IPS-NIHi7 (cell line): ENCODE results near the gene PRPH.
"Not testable (repeated sequence)": the region's sequence is repeated elsewhere in the genome, so short reads cannot be mapped to it uniquely, and the experiment has no call there.

ENCODE experiments used
- DNase-seq: peaks from one replicate; pipeline ENCODE4 v3.0.0; 2012; ENCODE audit warnings: mixed read lengths; ENCODE audit errors: extremely low spot score

PRPH gene

GRCh38 chr12:49295082-49295936 lies at the start of gene PRPH:
Gene PRPH (plus strand): TSS chr12:49295147. CDS start chr12:49295201, 54 bp downstream.
- DNase-seq, result peak; percentile 31

GRCh38 chr12:49251357-49251756 lies 43.6 kb upstream of the PRPH start:
- DNase-seq, result no peak

GRCh38 chr12:49253033-49253623 lies 41.8 kb upstream of the PRPH start:
- DNase-seq, result no peak

GRCh38 chr12:49255456-49255855 lies 39.5 kb upstream of the PRPH start:
- not testable (repeated sequence) for DNase-seq

- DNase-seq, result no peak
These were observed 38.9 kb upstream of the PRPH start for GRCh38 chr12:49255857-49256637.

- not testable (repeated sequence) for DNase-seq
These were observed 37.3 kb upstream of the PRPH start for GRCh38 chr12:49257508-49258184.

- DNase-seq, result no peak
These were observed 35.5 kb upstream of the PRPH start for GRCh38 chr12:49259452-49259851.

- no peak for DNase-seq
These were observed 34.8 kb upstream of the PRPH start for GRCh38 chr12:49260166-49260565.

GRCh38 chr12:49260571-49261363 lies 34.2 kb upstream of the PRPH start:
- no peak for DNase-seq

GRCh38 chr12:49261721-49262120 lies 33.2 kb upstream of the PRPH start:
- DNase-seq, result no peak

- DNase-seq, result no peak
These were observed 31.6 kb upstream of the PRPH start for GRCh38 chr12:49263400-49263763.

GRCh38 chr12:49264466-49264872 lies 30.5 kb upstream of the PRPH start:
- DNase-seq, result peak; percentile 67

GRCh38 chr12:49264873-49265792 lies 29.8 kb upstream of the PRPH start, which contains the start of gene TUBA1C:
Gene TUBA1C (plus strand): TSS chr12:49265082. CDS start chr12:49265182, 100 bp downstream.
- peak; percentile 99 for DNase-seq

- not testable (repeated sequence) for DNase-seq
These were observed 25.8 kb upstream of the PRPH start for GRCh38 chr12:49269191-49269590.

GRCh38 chr12:49272790-49273725 lies 21.9 kb upstream of the PRPH start:
- no peak for DNase-seq

- DNase-seq, result no peak
These were observed 21.1 kb upstream of the PRPH start for GRCh38 chr12:49273726-49274395.

- no peak for DNase-seq
These were observed 20.4 kb upstream of the PRPH start for GRCh38 chr12:49274396-49275069.
